GM23338 (cell line): ENCODE results near the gene VWA2. TPM values are rescaled to one million over a fixed set of nuclear protein-coding genes. Genes with fewer than 3 reads are reported as not detected.

Experiments used
- ATAC-seq: fragments of 200-7000 bp; cut with Tn5 transposase; 3 replicates; pipeline ENCODE4 v1.9.1; 2020
- DNase-seq: peaks from one replicate; pipeline ENCODE4 v3.0.0-alpha.2; 2015; ENCODE audit warnings: low spot score
- H2AFZ ChIP-seq: fragments of 200-600 bp; sonication (generic); 2 replicates; pipeline ENCODE4 v1.8.0; 2016; ENCODE audit warnings: antibody characterized with exemption, mild to moderate bottlenecking, moderate library complexity
- H3F3A ChIP-seq: fragments of 200-600 bp; sonication (generic); replicated peaks from 2 replicates; pipeline ENCODE4 v1.8.0; 2017; ENCODE audit warnings: antibody characterized with exemption, mixed run types, low read depth
- H3K27ac ChIP-seq: fragments of 200-600 bp; sonication (generic); 2 replicates; pipeline ENCODE4 v1.6.1; 2016; ENCODE audit warnings: low read depth
- H3K27me3 ChIP-seq: fragments of 200-600 bp; sonication (generic); 2 replicates; pipeline ENCODE4 v1.8.0; 2016; ENCODE audit warnings: mild to moderate bottlenecking, mixed run types, moderate library complexity; ENCODE audit not compliant: insufficient read depth
- H3K36me3 ChIP-seq: fragments of 200-600 bp; sonication (generic); 2 replicates; pipeline ENCODE4 v1.8.0; 2016; ENCODE audit warnings: mild to moderate bottlenecking; ENCODE audit not compliant: insufficient read depth
- H3K4me1 ChIP-seq: fragments of 200-600 bp; sonication (generic); 2 replicates; pipeline ENCODE4 v1.8.0; 2016; ENCODE audit warnings: mild to moderate bottlenecking, moderate library complexity; ENCODE audit not compliant: insufficient read depth
- H3K4me2 ChIP-seq: fragments of 200-600 bp; sonication (generic); 2 replicates; pipeline ENCODE4 v1.7.1; 2017; ENCODE audit warnings: mixed run types
- H3K4me3 ChIP-seq: fragments of 200-600 bp; sonication (generic); 2 replicates; pipeline ENCODE4 v1.6.1; 2016; ENCODE audit warnings: mixed run types
- H3K79me2 ChIP-seq: fragments of 200-600 bp; sonication (generic); replicated peaks from 2 replicates; pipeline ENCODE4 v1.8.0; 2017; ENCODE audit warnings: mild to moderate bottlenecking; ENCODE audit not compliant: insufficient read depth
- H3K9me2 ChIP-seq: fragments of 200-600 bp; sonication (generic); 2 replicates; pipeline ENCODE4 v1.8.0; 2017; ENCODE audit not compliant: insufficient read depth
- H4K20me1 ChIP-seq: fragments of 200-600 bp; sonication (generic); replicated peaks from 2 replicates; pipeline ENCODE4 v1.8.0; 2017; ENCODE audit warnings: mild to moderate bottlenecking; ENCODE audit not compliant: insufficient read depth
- H3K27ac Mint-ChIP-seq: 2 replicates; pipeline ENCODE4 v1.8.0; 2020; ENCODE audit warnings: inconsistent platforms, mild to moderate bottlenecking, moderate library complexity, mixed read lengths
- H3K27me3 Mint-ChIP-seq: 3 replicates; pipeline ENCODE4 v1.8.0; 2022; ENCODE audit warnings: low read depth, mild to moderate bottlenecking, moderate library complexity, mixed read lengths, inconsistent platforms; ENCODE audit not compliant: insufficient read depth, poor library complexity
- H3K36me3 Mint-ChIP-seq: 3 replicates; pipeline ENCODE4 v1.8.0; 2021; ENCODE audit warnings: low read depth, mild to moderate bottlenecking, inconsistent platforms, moderate library complexity, mixed read lengths
- H3K4me1 Mint-ChIP-seq: 3 replicates; pipeline ENCODE4 v1.8.0; 2020; ENCODE audit warnings: mild to moderate bottlenecking, inconsistent platforms, mixed read lengths
- H3K4me3 Mint-ChIP-seq: 3 replicates; pipeline ENCODE4 v1.8.0; 2021; ENCODE audit warnings: moderate library complexity, mild to moderate bottlenecking, inconsistent platforms, mixed read lengths
- H3K9me3 Mint-ChIP-seq: 3 replicates; pipeline ENCODE4 v1.8.0; 2020; ENCODE audit warnings: moderate library complexity, mild to moderate bottlenecking, inconsistent platforms, mixed read lengths
- CREB1 ChIP-seq: fragments of 250-450 bp; sonication (Bioruptor Pico); IDR thresholded peaks from 2 replicates; pipeline ENCODE4 v1.5.0; 2020; ENCODE audit warnings: low read depth, mild to moderate bottlenecking, moderate library complexity
- CTCF ChIP-seq, 2 experiments: fragments of 200-600 bp in 1 of 2; sonication (generic) in 1 of 2; conservative IDR thresholded peaks; 2 replicates each; pipeline versions ENCODE4 v1.5.1 to v1.6.1; 2016 to 2017; ENCODE audit warnings: antibody characterized with exemption in 2 of 2, low read depth in 2 of 2, mild to moderate bottlenecking in 2 of 2, moderate library complexity in 1 of 2
- ETS1 ChIP-seq: IDR thresholded peaks from 2 replicates; pipeline ENCODE4 v1.6.1; 2016; ENCODE audit warnings: antibody characterized with exemption
- EZH2 ChIP-seq: fragments of 200-600 bp; sonication (generic); IDR thresholded peaks from one replicate; pipeline ENCODE4 v1.8.0; 2017; ENCODE audit warnings: antibody characterized with exemption, mild to moderate bottlenecking, low read depth; ENCODE audit not compliant: unreplicated experiment
- EZH2phosphoT487 ChIP-seq: fragments of 200-600 bp; sonication (generic); IDR thresholded peaks from one replicate; pipeline ENCODE4 v1.8.1; 2018; ENCODE audit warnings: antibody characterized with exemption; ENCODE audit not compliant: unreplicated experiment
- JUNB ChIP-seq: IDR thresholded peaks from one replicate; pipeline ENCODE4 v1.6.1; 2016; ENCODE audit warnings: antibody characterized with exemption; ENCODE audit not compliant: unreplicated experiment
- NANOG ChIP-seq: IDR thresholded peaks from 2 replicates; pipeline ENCODE4 v1.6.1; 2016; ENCODE audit warnings: antibody characterized with exemption, borderline replicate concordance
- POLR2AphosphoS5 ChIP-seq: IDR thresholded peaks from 2 replicates; pipeline ENCODE4 v1.6.1; 2016; ENCODE audit warnings: antibody characterized with exemption, low read depth
- REST ChIP-seq: IDR thresholded peaks from one replicate; pipeline ENCODE4 v1.6.1; 2018; ENCODE audit warnings: antibody characterized with exemption; ENCODE audit not compliant: unreplicated experiment
- STAT1 ChIP-seq: IDR thresholded peaks from one replicate; pipeline ENCODE4 v1.6.1; 2016; ENCODE audit warnings: antibody characterized with exemption; ENCODE audit not compliant: unreplicated experiment
- ZNF114 ChIP-seq: fragments of 250-450 bp; sonication (Bioruptor Pico); IDR thresholded peaks from 2 replicates; pipeline ENCODE4 v1.5.0; 2020; ENCODE audit warnings: mild to moderate bottlenecking, moderate library complexity
- ZNF331 ChIP-seq: fragments of 250-450 bp; sonication (Bioruptor Pico); IDR thresholded peaks from 2 replicates; pipeline ENCODE4 v1.5.0; 2020; ENCODE audit warnings: low read depth, mild to moderate bottlenecking, moderate library complexity
- ZNF462 ChIP-seq: fragments of 250-450 bp; sonication (Bioruptor Pico); IDR thresholded peaks from 2 replicates; pipeline ENCODE4 v1.5.0; 2020; ENCODE audit warnings: mild to moderate bottlenecking, moderate library complexity
- polyA plus RNA-seq: library from polyadenylated mRNA; unstranded; fragments of >200 nt; fragmentation: Nextera tagmentation; extraction: Ambion mirVana; gene quantifications from 2 replicates; pipeline ENCODE4 v1.2.1, GENCODE V29; 2016
- total RNA-seq: library from RNA; depleted of rRNA; stranded (reverse); fragments of >200 nt; shearing (Covaris generic); gene quantifications from 2 replicates; pipeline ENCODE4 v1.2.3, GENCODE V29; 2014

VWA2 gene
- total and polyA plus RNA-seq, 2 experiments from 2014 or later, result 0.48 to 3.7 TPM

GRCh38 chr10:114310346-114310745, 71.3 kb downstream of the VWA2 start:
- Mint-ChIP-seq H3K9me3 (no peaks in the 10 kb centered on the region), H3K27ac (no peak overlapping the region), H3K4me1 (no peaks in the 10 kb centered on the region; the same call in 2 of the 3 replicates), H3K27me3 (peaks cover 3% of the 10 kb centered on the region), H3K36me3 (no peaks in the 10 kb centered on the region), H3K4me3 (no peak overlapping the region)
- H3K4me2 ChIP-seq, result no peak overlapping the region
- DNase-seq (no peak), ATAC-seq (no peak)
- no peaks in the 10 kb centered on the region for H3K9me2 ChIP-seq
- no peak for TF ChIP-seq CREB1 (CRISPR knock-in tag)
- no peak for TF ChIP-seq ZNF462
- TF ChIP-seq ZNF331 (CRISPR knock-in tag), result no peak
- TF ChIP-seq CTCF (conservative IDR thresholded peaks at IDR 0.05; ENCODE audit: low read depth in 2 of 2), result no peak
- TF ChIP-seq EZH2, result no peak
- TF ChIP-seq STAT1, result no peak
- no peak for TF ChIP-seq POLR2AphosphoS5
- TF ChIP-seq JUNB, result no peak
- no peak for TF ChIP-seq NANOG
- TF ChIP-seq ETS1, result no peak
- no peak for TF ChIP-seq ZNF114 (CRISPR knock-in tag)
- no peak for TF ChIP-seq REST
- no peak for TF ChIP-seq EZH2phosphoT487
- H3F3A ChIP-seq, result no peaks in the 10 kb centered on the region
- H2AFZ ChIP-seq, result no peak overlapping the region
- H3K27me3 ChIP-seq, result no peaks in the 10 kb centered on the region
- H4K20me1 ChIP-seq, result no peaks in the 10 kb centered on the region
- H3K4me1 ChIP-seq, result no peaks in the 10 kb centered on the region
- H3K79me2 ChIP-seq, result no peaks in the 10 kb centered on the region
- no peak overlapping the region for H3K4me3 ChIP-seq
- no peak overlapping the region for H3K27ac ChIP-seq
- no peaks in the 10 kb centered on the region for H3K36me3 ChIP-seq
